Osteocyte (in vitro differentiated cells): Measurements from ENCODE around the gene PDE4D. TPM values are rescaled to one million over a fixed set of nuclear protein-coding genes. Genes with fewer than 3 reads are reported as not detected.

Experiments used
- DNase-seq: peaks from one replicate; pipeline ENCODE4 v3.0.0; 2021; ENCODE audit warnings: mixed read lengths; ENCODE audit not compliant: unreplicated experiment; ENCODE audit errors: extremely low spot score
- H3K27ac Mint-ChIP-seq: one replicate; pipeline ENCODE4 v1.8.0; 2021; ENCODE audit warnings: mild to moderate bottlenecking, mixed read lengths; ENCODE audit not compliant: unreplicated experiment
- H3K27me3 Mint-ChIP-seq: one replicate; pipeline ENCODE4 v1.8.0; 2021; ENCODE audit warnings: mixed read lengths; ENCODE audit not compliant: unreplicated experiment
- H3K36me3 Mint-ChIP-seq: one replicate; pipeline ENCODE4 v1.8.0; 2021; ENCODE audit warnings: mixed read lengths; ENCODE audit not compliant: unreplicated experiment
- H3K4me1 Mint-ChIP-seq: one replicate; pipeline ENCODE4 v1.8.0; 2021; ENCODE audit warnings: mixed read lengths; ENCODE audit not compliant: unreplicated experiment
- H3K4me3 Mint-ChIP-seq: one replicate; pipeline ENCODE4 v1.8.0; 2021; ENCODE audit warnings: mild to moderate bottlenecking, moderate library complexity, mixed read lengths; ENCODE audit not compliant: unreplicated experiment
- H3K9me3 Mint-ChIP-seq: one replicate; pipeline ENCODE4 v1.8.0; 2021; ENCODE audit warnings: mixed read lengths; ENCODE audit not compliant: unreplicated experiment
- total RNA-seq: library from RNA; stranded (reverse); gene quantifications from 2 replicates; pipeline ENCODE4 v1.2.1, GENCODE V29; 2021
- TF ChIP-seq, protein P1 (sequence below): fragments of 200-600 bp; sonication (generic); IDR thresholded peaks from 2 replicates; pipeline ENCODE4 v1.5.0; 2021; ENCODE audit warnings: antibody characterized with exemption, mild to moderate bottlenecking, moderate library complexity

PDE4D gene
- total RNA-seq, 1 donor from 2014 or later = 24.2 TPM

DNA sequence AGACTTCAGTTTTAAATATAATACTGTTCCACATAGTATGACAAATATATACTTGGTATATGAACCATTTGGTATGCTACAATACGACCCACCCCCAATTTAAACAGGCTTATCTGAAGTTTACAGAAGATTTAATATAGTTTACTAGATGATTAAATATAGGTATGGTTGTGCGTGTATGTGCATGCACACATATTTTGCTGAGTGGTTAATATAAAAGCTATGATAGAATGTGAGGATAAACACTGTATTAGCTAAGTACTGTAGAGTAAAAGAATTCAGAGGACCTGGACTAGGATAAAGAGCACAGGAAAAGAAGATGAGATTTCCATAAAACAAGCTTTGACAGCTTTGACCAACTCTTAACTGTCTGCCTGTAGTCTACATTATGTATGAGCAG, 356.7 kb downstream of the PDE4D start:
- Mint-ChIP-seq H3K4me1 (no peaks in the 10 kb centered on the region), H3K9me3 (no peaks in the 10 kb centered on the region), H3K36me3 (peaks cover 1% of the 10 kb centered on the region), H3K27ac (no peak overlapping the region), H3K27me3 (no peaks in the 10 kb centered on the region), H3K4me3 (no peak overlapping the region)
- TF ChIP-seq, protein P1, sequence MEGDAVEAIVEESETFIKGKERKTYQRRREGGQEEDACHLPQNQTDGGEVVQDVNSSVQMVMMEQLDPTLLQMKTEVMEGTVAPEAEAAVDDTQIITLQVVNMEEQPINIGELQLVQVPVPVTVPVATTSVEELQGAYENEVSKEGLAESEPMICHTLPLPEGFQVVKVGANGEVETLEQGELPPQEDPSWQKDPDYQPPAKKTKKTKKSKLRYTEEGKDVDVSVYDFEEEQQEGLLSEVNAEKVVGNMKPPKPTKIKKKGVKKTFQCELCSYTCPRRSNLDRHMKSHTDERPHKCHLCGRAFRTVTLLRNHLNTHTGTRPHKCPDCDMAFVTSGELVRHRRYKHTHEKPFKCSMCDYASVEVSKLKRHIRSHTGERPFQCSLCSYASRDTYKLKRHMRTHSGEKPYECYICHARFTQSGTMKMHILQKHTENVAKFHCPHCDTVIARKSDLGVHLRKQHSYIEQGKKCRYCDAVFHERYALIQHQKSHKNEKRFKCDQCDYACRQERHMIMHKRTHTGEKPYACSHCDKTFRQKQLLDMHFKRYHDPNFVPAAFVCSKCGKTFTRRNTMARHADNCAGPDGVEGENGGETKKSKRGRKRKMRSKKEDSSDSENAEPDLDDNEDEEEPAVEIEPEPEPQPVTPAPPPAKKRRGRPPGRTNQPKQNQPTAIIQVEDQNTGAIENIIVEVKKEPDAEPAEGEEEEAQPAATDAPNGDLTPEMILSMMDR = no peak
- DNase-seq = no peak

DNA sequence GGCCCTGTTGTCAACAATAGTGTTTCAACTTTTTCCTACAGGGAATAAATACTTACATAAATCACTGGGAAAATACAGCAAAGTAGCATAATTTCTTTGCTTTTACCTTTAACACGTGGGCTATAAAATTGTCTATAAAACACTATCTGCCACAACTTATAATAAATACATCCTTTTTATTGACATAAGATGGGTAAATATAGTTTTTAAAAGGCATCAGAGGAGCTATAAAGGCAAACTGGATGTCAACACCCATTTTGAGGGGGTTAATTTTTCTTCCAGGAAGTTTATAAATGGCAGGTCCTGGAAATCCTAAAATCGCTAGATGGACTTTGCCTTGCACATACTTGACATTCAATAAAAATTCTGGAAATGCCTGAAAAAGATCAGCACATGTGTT, 358.0 kb downstream of the PDE4D start:
- Mint-ChIP-seq H3K36me3 (peaks cover 1% of the 10 kb centered on the region), H3K4me3 (no peak overlapping the region)

DNA sequence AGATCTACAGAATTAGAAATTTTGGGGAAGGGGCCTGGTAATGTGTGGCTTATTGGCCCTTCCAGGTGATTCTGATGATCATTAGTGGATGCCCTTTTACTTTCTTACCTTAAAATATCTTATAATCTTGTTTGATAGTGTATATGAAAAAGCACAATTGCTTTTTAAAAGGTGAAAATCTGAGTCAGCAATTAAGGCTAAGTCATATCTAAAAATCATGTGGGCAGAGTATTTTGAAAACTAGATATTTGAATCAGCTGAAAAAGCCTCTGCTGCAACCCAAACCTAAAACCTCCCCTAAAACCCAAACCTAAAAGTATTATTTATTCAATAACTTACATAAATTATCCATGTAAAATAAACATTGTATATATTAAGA, 359.8 kb downstream of the PDE4D start:
- no peaks in the 10 kb centered on the region for H3K27me3 Mint-ChIP-seq
- H3K36me3 Mint-ChIP-seq = peaks cover 1% of the 10 kb centered on the region
- H3K9me3 Mint-ChIP-seq = no peaks in the 10 kb centered on the region
- H3K4me3 Mint-ChIP-seq = no peak overlapping the region
- no peak overlapping the region for H3K27ac Mint-ChIP-seq
- TF ChIP-seq, protein P1 = no peak
- no peaks in the 10 kb centered on the region for H3K4me1 Mint-ChIP-seq
- DNase-seq = no peak

More for the DNA sequence above, 358.0 kb downstream of the PDE4D start:
- H3K4me1 Mint-ChIP-seq = no peaks in the 10 kb centered on the region
- H3K27ac Mint-ChIP-seq = no peak overlapping the region
- no peaks in the 10 kb centered on the region for H3K9me3 Mint-ChIP-seq
- DNase-seq = no peak
- no peaks in the 10 kb centered on the region for H3K27me3 Mint-ChIP-seq
- TF ChIP-seq, protein P1 = no peak

DNA sequence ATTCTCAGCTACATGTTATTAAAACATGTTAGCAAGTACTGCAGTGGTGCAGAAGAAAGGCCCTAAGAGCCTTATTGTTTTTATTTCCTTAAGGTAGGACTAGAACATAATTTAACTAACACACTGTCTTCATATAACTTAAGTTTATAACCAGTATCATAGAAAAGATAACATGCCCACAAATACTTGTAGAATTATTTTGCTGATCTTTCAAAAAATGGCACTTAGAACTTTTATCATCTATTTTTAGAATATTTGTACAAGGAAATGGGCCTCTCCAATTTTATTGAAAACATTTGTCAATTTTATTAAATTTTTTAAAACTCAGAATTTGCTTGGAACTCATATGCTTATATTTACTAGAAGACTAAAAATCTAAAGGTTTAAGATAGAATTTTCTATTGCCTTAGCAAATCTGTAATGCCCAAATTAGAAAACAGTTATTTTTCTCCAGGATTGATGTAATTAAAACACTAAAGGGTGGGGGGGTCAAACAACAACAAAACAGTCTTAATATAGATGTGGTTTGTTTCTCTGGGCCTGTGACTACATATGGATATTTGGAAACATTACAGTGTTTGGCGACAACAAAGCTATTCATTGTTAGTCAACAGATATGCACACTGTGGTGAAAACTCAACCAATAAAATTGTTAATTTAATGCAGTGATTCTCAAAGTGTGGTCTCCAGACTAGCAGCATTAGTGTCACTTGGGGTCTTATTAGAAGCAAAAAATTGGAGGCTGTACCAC, 360.4 kb downstream of the PDE4D start:
- Mint-ChIP-seq H3K27me3 (no peaks in the 10 kb centered on the region), H3K9me3 (no peaks in the 10 kb centered on the region), H3K4me3 (no peak overlapping the region), H3K4me1 (peaks cover 2% of the 10 kb centered on the region), H3K36me3 (peaks cover 1% of the 10 kb centered on the region), H3K27ac (no peak overlapping the region)
- DNase-seq = no peak
- TF ChIP-seq, protein P1 = no peak

DNA sequence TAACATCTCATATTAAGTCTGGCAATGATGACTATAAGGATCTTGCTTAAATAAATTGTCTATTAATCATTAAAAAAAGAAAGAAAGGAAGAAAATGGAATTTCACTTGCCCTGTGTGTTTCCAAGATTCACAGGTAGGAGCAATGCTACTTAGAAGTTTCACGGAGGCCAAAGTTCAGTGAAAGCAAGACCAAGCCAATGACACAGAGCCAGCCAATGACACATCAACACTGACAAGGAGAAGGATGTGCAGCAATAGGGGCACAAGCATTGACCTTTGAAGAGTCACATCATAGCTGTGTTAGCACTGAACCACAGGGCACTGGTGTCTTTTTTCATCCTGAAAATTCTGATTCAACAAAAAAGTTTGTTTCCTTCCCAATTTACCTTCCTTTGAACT, 364.3 kb downstream of the PDE4D start:
- Mint-ChIP-seq H3K4me3 (no peak overlapping the region), H3K36me3 (peaks cover 1% of the 10 kb centered on the region), H3K27me3 (no peaks in the 10 kb centered on the region), H3K4me1 (peaks cover 20% of the 10 kb centered on the region), H3K9me3 (peaks cover 2% of the 10 kb centered on the region), H3K27ac (no peak overlapping the region)
- TF ChIP-seq, protein P1 = no peak
- no peak for DNase-seq
